Measurements from ENCODE around the gene NEURL1B.
"Not testable (repeated sequence)": the region's sequence is repeated elsewhere in the genome, so short reads cannot be mapped to it uniquely, and the experiment has no call there.

Gene NEURL1B

GRCh38 chr5:172671091-172671490 is 30.0 kb downstream of the NEURL1B start:
- Histone ChIP-seq H3K27ac (no peak overlapping the region), H3K9me3 (ENCODE audit: severe bottlenecking) (no peaks in the 10 kb centered on the region), H3K36me3 (peaks cover 14% of the 10 kb centered on the region), H3K27me3 (ENCODE audit: insufficient read depth, low read depth, severe bottlenecking) (no peaks in the 10 kb centered on the region), H3K4me3 (ENCODE audit: low read depth, low read length) (no peak overlapping the region)
- TF ChIP-seq CTCF (IDR thresholded peaks at IDR 0.05; ENCODE audit: low read depth, low read length), result no peak
- no peak for DNase-seq

- no peak for TF ChIP-seq CTCF (IDR thresholded peaks at IDR 0.05; ENCODE audit: low read depth, low read length)
- Histone ChIP-seq H3K27ac (no peak overlapping the region), H3K4me3 (ENCODE audit: low read depth, low read length) (no peak overlapping the region), H3K27me3 (ENCODE audit: insufficient read depth, low read depth, severe bottlenecking) (no peaks in the 10 kb centered on the region), H3K9me3 (ENCODE audit: severe bottlenecking) (no peaks in the 10 kb centered on the region), H3K36me3 (peaks cover 14% of the 10 kb centered on the region)
- DNase-seq, result no peak
Measured at GRCh38 chr5:172672681-172673080, 31.6 kb downstream of the NEURL1B start.

GRCh38 chr5:172674155-172674554 is 33.1 kb downstream of the NEURL1B start:
- H3K27me3 ChIP-seq (ENCODE audit: insufficient read depth, low read depth, severe bottlenecking), result no peaks in the 10 kb centered on the region
- H3K27ac ChIP-seq, result no peak overlapping the region
- no peak overlapping the region for H3K4me3 ChIP-seq (ENCODE audit: low read depth, low read length)
- H3K9me3 ChIP-seq (ENCODE audit: severe bottlenecking), result no peaks in the 10 kb centered on the region
- DNase-seq, result no peak
- TF ChIP-seq CTCF (IDR thresholded peaks at IDR 0.05; ENCODE audit: low read depth, low read length), result no peak
- peaks cover 14% of the 10 kb centered on the region for H3K36me3 ChIP-seq

GRCh38 chr5:172676914-172677475 is 35.9 kb downstream of the NEURL1B start:
- no peaks in the 10 kb centered on the region for H3K9me3 ChIP-seq (ENCODE audit: severe bottlenecking)
- no peak overlapping the region for H3K27ac ChIP-seq
- no peak for DNase-seq
- peaks cover 3% of the 10 kb centered on the region for H3K36me3 ChIP-seq
- no peak for TF ChIP-seq CTCF (IDR thresholded peaks at IDR 0.05; ENCODE audit: low read depth, low read length)
- no peak overlapping the region for H3K4me3 ChIP-seq (ENCODE audit: low read depth, low read length)
- H3K27me3 ChIP-seq (ENCODE audit: insufficient read depth, low read depth, severe bottlenecking), result no peaks in the 10 kb centered on the region

GRCh38 chr5:172678362-172678874 is 37.4 kb downstream of the NEURL1B start:
- not testable (repeated sequence) for H3K36me3 ChIP-seq; DNase-seq; H3K9me3 ChIP-seq (ENCODE audit: severe bottlenecking); H3K4me3 ChIP-seq (ENCODE audit: low read depth, low read length); H3K27me3 ChIP-seq (ENCODE audit: insufficient read depth, low read depth, severe bottlenecking); H3K27ac ChIP-seq

- Histone ChIP-seq H3K4me3 (ENCODE audit: low read depth, low read length) (no peak overlapping the region), H3K27ac (no peak overlapping the region), H3K36me3 (peaks cover 4% of the 10 kb centered on the region), H3K9me3 (ENCODE audit: severe bottlenecking) (no peaks in the 10 kb centered on the region), H3K27me3 (ENCODE audit: insufficient read depth, low read depth, severe bottlenecking) (no peaks in the 10 kb centered on the region)
- no peak for TF ChIP-seq CTCF (IDR thresholded peaks at IDR 0.05; ENCODE audit: low read depth, low read length)
- DNase-seq, result no peak
Measured at GRCh38 chr5:172678902-172679301, 37.8 kb downstream of the NEURL1B start.
